B cell (primary cell): ENCODE data around the gene TBX10. TPM values are rescaled to one million over a fixed set of nuclear protein-coding genes. Genes with fewer than 3 reads are reported as not detected.

Experiments
- ATAC-seq: fragments of 200-7000 bp; cut with Tn5 transposase; one replicate; pipeline ENCODE4 v1.10.0; 2021; ENCODE audit warnings: low read depth, mild to moderate bottlenecking, moderate number of reproducible peaks, moderate library complexity
- CTCF ChIA-PET: fragments of 350-600 bp; sonication (Branson Sonifier 250); formaldehyde crosslinking; loops from one replicate; lab custom pipeline; 2021; ENCODE audit warnings: antibody characterized with exemption, inconsistent platforms; lab: Charles Lee
- POLR2A ChIA-PET: fragments of 350-600 bp; sonication (Branson Sonifier 250); formaldehyde crosslinking; loops from one replicate; lab custom pipeline; 2021; ENCODE audit warnings: antibody characterized with exemption; lab: Charles Lee
- DNase-seq: peaks from one replicate; pipeline ENCODE4 v3.0.0; 2013
- H2AFZ ChIP-seq: 2 replicates; pipeline ENCODE4 v1.6.1; 2012; ENCODE audit warnings: mild to moderate bottlenecking, low read depth, low read length; ENCODE audit not compliant: insufficient read depth, poor library complexity, severe bottlenecking
- H3K27ac ChIP-seq, 2 donors: 1 replicate in 1 of 2; 2 replicates in 1 of 2; pipeline ENCODE4 v1.5.1; 2012 to 2013; ENCODE audit warnings: low read length in 2 of 2, mild to moderate bottlenecking in 2 of 2, moderate library complexity in 1 of 2
- H3K27me3 ChIP-seq, 4 experiments: fragments of 200-600 bp in 1 of 4; sonication (generic) in 1 of 4; replicated peaks in 1 of 4; 1 replicate in 2 of 4; 2 replicates in 2 of 4; pipeline versions ENCODE4 v1.6.1 to v1.7.0; 2013 to 2016; ENCODE audit warnings: low read length in 3 of 4, mild to moderate bottlenecking in 2 of 4, mixed read lengths in 1 of 4, moderate library complexity in 1 of 4; ENCODE audit not compliant: insufficient read depth in 4 of 4, control insufficient read depth in 3 of 4; ENCODE audit errors: control extremely low read depth in 1 of 4
- H3K36me3 ChIP-seq, 2 experiments: replicated peaks in 1 of 2; 1 replicate in 1 of 2; 2 replicates in 1 of 2; pipeline versions ENCODE4 v1.6.1 to v1.7.1; 2013; ENCODE audit warnings: low read length in 1 of 2; ENCODE audit not compliant: insufficient read depth in 2 of 2, control insufficient read depth in 1 of 2; ENCODE audit errors: control extremely low read depth in 1 of 2, extremely low read depth in 1 of 2
- H3K4me1 ChIP-seq, 2 donors: fragments of 200-600 bp in 1 of 2; sonication (generic) in 1 of 2; 1 replicate in 1 of 2; 2 replicates in 1 of 2; pipeline versions ENCODE4 v1.5.1 to v1.6.1; 2013 to 2017; ENCODE audit warnings: low read length in 2 of 2; ENCODE audit not compliant: control insufficient read depth in 2 of 2, insufficient read depth in 2 of 2
- H3K4me2 ChIP-seq: replicated peaks from 2 replicates; pipeline ENCODE3; 2012; ENCODE audit warnings: mild to moderate bottlenecking, low read depth, low read length; ENCODE audit not compliant: poor library complexity, severe bottlenecking
- H3K4me3 ChIP-seq, 5 experiments: fragments of 200-600 bp in 1 of 5; sonication (generic) in 1 of 5; 1 replicate in 3 of 5; 2 replicates in 2 of 5; pipeline versions ENCODE4 v1.5.1 to v1.7.0; 2011 to 2016; ENCODE audit warnings: low read length in 4 of 5, mild to moderate bottlenecking in 4 of 5, low read depth in 2 of 5, control low read depth in 1 of 5, moderate library complexity in 1 of 5; ENCODE audit not compliant: insufficient read depth in 1 of 5; ENCODE audit errors: control extremely low read depth in 1 of 5, extremely low read depth in 1 of 5
- H3K79me2 ChIP-seq: fragments of 200-600 bp; sonication (generic); one replicate; pipeline ENCODE4 v1.6.0; 2016; ENCODE audit warnings: low read length; ENCODE audit not compliant: control insufficient read depth, insufficient read depth
- H3K9ac ChIP-seq: fragments of 200-600 bp; sonication (generic); 2 replicates; pipeline ENCODE4 v1.6.1; 2017; ENCODE audit warnings: mild to moderate bottlenecking, low read length, moderate library complexity
- H3K9me3 ChIP-seq, 3 donors: one replicate each; pipeline versions ENCODE4 v1.6.1 to v1.7.1; 2013; ENCODE audit warnings: low read length in 2 of 3; ENCODE audit not compliant: control insufficient read depth in 2 of 3, insufficient read depth in 1 of 3; ENCODE audit errors: control extremely low read depth in 1 of 3
- H4K20me1 ChIP-seq: 2 replicates; pipeline ENCODE4 v1.6.0; 2012; ENCODE audit warnings: mild to moderate bottlenecking, low read length; ENCODE audit not compliant: insufficient read depth, control insufficient read depth, poor library complexity, severe bottlenecking
- H3K27ac Mint-ChIP-seq: one replicate; pipeline ENCODE4 v1.8.0; 2021; ENCODE audit warnings: mixed read lengths
- H3K27me3 Mint-ChIP-seq: one replicate; pipeline ENCODE4 v1.8.0; 2021; ENCODE audit warnings: mixed read lengths
- H3K4me1 Mint-ChIP-seq: one replicate; pipeline ENCODE4 v1.8.0; 2021; ENCODE audit warnings: mixed read lengths
- H3K4me3 Mint-ChIP-seq: one replicate; pipeline ENCODE4 v1.8.0; 2021; ENCODE audit warnings: mixed read lengths
- H3K9me3 Mint-ChIP-seq: one replicate; pipeline ENCODE4 v1.8.0; 2022; ENCODE audit warnings: mixed read lengths; ENCODE audit not compliant: insufficient read depth
- CTCF ChIP-seq: fragments of 200-600 bp; IDR thresholded peaks from one replicate; pipeline ENCODE4 v1.8.0; 2022; ENCODE audit warnings: antibody characterized with exemption, mild to moderate bottlenecking
- EZH2 ChIP-seq: IDR thresholded peaks from 2 replicates; pipeline ENCODE4 v1.6.1; 2012; ENCODE audit warnings: borderline replicate concordance, low read depth, mild to moderate bottlenecking, moderate library complexity, low read length; ENCODE audit not compliant: insufficient read depth, poor library complexity, severe bottlenecking
- WGBS: methylation state at CpG from one replicate; pipeline ENCODE4 v1.1.5; 2013; ENCODE audit warnings: missing lambda C conversion rate; ENCODE audit not compliant: insufficient coverage; 5-methylcytosine and 5-hydroxymethylcytosine counted together
- intact Hi-C: fragments of 100-400 bp; cut with micrococcal nuclease; formaldehyde crosslinking; loops from one replicate; pipeline ENCODE4 v1.10.0; 2022
- polyA plus RNA-seq: library from polyadenylated mRNA; depleted of rRNA; stranded (reverse); fragments of >200 nt; gene quantifications from 2 replicates; pipeline ENCODE4 v1.2.3, GENCODE V29; 2012
- total RNA-seq, 2 donors: library from RNA; stranded (reverse); fragments of 120-200 nt in 1 of 2; gene quantifications; 1 replicate in 1 of 2; 2 replicates in 1 of 2; pipeline versions ENCODE4 v1.2.3 to v1.2.4, GENCODE V29; 2013 to 2022

TBX10 gene
- total and polyA plus RNA-seq, 2 donors (not counting 1 experiment from before 2014, with no cell fraction given) = not detected

- H3K9me3 Mint-ChIP-seq = no peaks in the 10 kb centered on the region
- H3K4me1 Mint-ChIP-seq = peaks cover 61% of the 10 kb centered on the region
- H3K4me3 ChIP-seq = peak overlapping the region in 4 of 5 experiments; percentile 47 to 65 (median 60)
- H2AFZ ChIP-seq = peak overlapping the region; percentile 57
- CTCF ChIA-PET = interaction anchor here (0.6 to 9.2 kb wide), 6 partner anchors 9 to 702 kb away, joined by 4 to 149 read pairs (median 30); partner anchors contain the start of gene NUDT8
- H3K4me1 ChIP-seq = peaks cover 58 to 63% of the 10 kb centered on the region in 2 donors
- POLR2A ChIA-PET = interaction anchor here (0.6 to 1.1 kb wide), 4 partner anchors 20 to 379 kb away, joined by 3 to 13 read pairs (median 3); partner anchors contain the start of genes GSTP1 and NUDT8
- peak overlapping the region; percentile 95 for H3K4me3 Mint-ChIP-seq
- H3K27ac Mint-ChIP-seq = peak overlapping the region; percentile 85
- peak overlapping the region; percentile 38 to 57 for H3K27ac ChIP-seq
- TF ChIP-seq CTCF (no peak), EZH2 (no peak)
- peaks cover 0 to 27% (median 0%) of the 10 kb centered on the region in 3 donors for H3K9me3 ChIP-seq
- no peaks in the 10 kb centered on the region for H4K20me1 ChIP-seq
- H3K4me2 ChIP-seq = peak overlapping the region; percentile 79
- H3K36me3 ChIP-seq = no peaks in the 10 kb centered on the region
- DNase-seq (no peak), ATAC-seq (no peak)
- peak overlapping the region; percentile 62 for H3K9ac ChIP-seq
- intact Hi-C loops = loop anchor here (5.0 kb wide), 1 partner anchor 38 kb away; no protein-coding TSS in a partner anchor
- no peaks in the 10 kb centered on the region for H3K27me3 ChIP-seq
- H3K27me3 Mint-ChIP-seq = no peaks in the 10 kb centered on the region
- 70% methylated on average over 21 of the region's 22 CpGs for WGBS
- no peaks in the 10 kb centered on the region for H3K79me2 ChIP-seq
Observed at GRCh38 chr11:67649634-67650510, 10.3 kb upstream of the TBX10 start.
